HG03442 (cell line): ENCODE data around the gene SOHLH1.

Experiments used
- ATAC-seq: cut with Tn5 transposase; IDR thresholded peaks from one replicate; pipeline ENCODE4 v1.9.1; 2021; ENCODE audit warnings: mild to moderate bottlenecking, moderate library complexity; ENCODE audit not compliant: unreplicated experiment

The SOHLH1 gene

GRCh38 chr9:135731454-135731853, 32.2 kb upstream of the SOHLH1 start:
- no peak for ATAC-seq

- ATAC-seq: no peak
Observed at GRCh38 chr9:135729480-135729879, 30.2 kb upstream of the SOHLH1 start.

GRCh38 chr9:135728436-135729110, 29.3 kb upstream of the SOHLH1 start:
- no peak for ATAC-seq

GRCh38 chr9:135727257-135727875, 28.1 kb upstream of the SOHLH1 start:
- ATAC-seq: no peak

GRCh38 chr9:135726138-135726853, 27.0 kb upstream of the SOHLH1 start:
- ATAC-seq: no peak

GRCh38 chr9:135724186-135724787, 25.0 kb upstream of the SOHLH1 start:
- ATAC-seq: no peak

GRCh38 chr9:135722365-135722764, 23.1 kb upstream of the SOHLH1 start:
- no peak for ATAC-seq

- ATAC-seq: no peak
Observed at GRCh38 chr9:135719472-135719871, 20.2 kb upstream of the SOHLH1 start.

GRCh38 chr9:135718616-135719015, 19.3 kb upstream of the SOHLH1 start:
- ATAC-seq: no peak

- no peak for ATAC-seq
Observed at GRCh38 chr9:135717410-135717809, 18.1 kb upstream of the SOHLH1 start.

GRCh38 chr9:135716045-135716444, 16.8 kb upstream of the SOHLH1 start:
- ATAC-seq: no peak

- no peak for ATAC-seq
Observed at GRCh38 chr9:135715056-135715595, 15.8 kb upstream of the SOHLH1 start.

- no peak for ATAC-seq
Observed at GRCh38 chr9:135714242-135715055, 15.2 kb upstream of the SOHLH1 start.

- ATAC-seq: no peak
Observed at GRCh38 chr9:135712613-135713295, 13.5 kb upstream of the SOHLH1 start.

- ATAC-seq: no peak
Observed at GRCh38 chr9:135711881-135712280, 12.6 kb upstream of the SOHLH1 start.

GRCh38 chr9:135711391-135711790, 12.1 kb upstream of the SOHLH1 start:
- ATAC-seq: no peak

GRCh38 chr9:135708164-135708563, 8.9 kb upstream of the SOHLH1 start:
- ATAC-seq: no peak

- no peak for ATAC-seq
Observed at GRCh38 chr9:135707252-135708138, 8.2 kb upstream of the SOHLH1 start.

- ATAC-seq: no peak
Observed at GRCh38 chr9:135706288-135706687, 7.0 kb upstream of the SOHLH1 start.
